ENCODE results near the gene SLC15A2.

The SLC15A2 gene

GRCh38 chr3:121980450-121980796, 86.2 kb downstream of the SLC15A2 start:
- no peak for DNase-seq (ENCODE audit: low spot score)

DNA sequence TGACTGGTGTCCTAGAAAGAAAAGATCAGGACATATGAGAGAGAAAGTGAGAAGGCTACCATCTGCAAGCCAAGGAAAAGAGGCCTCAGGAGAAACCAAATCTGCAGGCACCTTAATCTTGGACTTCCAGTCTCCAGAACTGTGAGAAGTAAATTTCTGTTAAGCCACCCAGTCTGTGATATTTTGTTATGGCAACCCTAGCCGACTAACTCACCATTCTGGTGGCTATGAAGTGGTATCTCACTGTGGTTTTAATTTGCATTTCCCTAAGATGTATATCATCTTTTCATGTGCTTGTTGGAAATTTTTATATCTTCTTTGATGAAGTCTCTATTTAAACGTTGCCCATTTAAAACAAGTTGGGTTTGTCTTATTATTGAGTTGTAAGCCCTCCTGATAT, 87.3 kb downstream of the SLC15A2 start:
- DNase-seq (ENCODE audit: low spot score): no peak

GRCh38 chr3:121985846-121986245, 91.6 kb downstream of the SLC15A2 start:
- DNase-seq (ENCODE audit: low spot score): no peak

DNA sequence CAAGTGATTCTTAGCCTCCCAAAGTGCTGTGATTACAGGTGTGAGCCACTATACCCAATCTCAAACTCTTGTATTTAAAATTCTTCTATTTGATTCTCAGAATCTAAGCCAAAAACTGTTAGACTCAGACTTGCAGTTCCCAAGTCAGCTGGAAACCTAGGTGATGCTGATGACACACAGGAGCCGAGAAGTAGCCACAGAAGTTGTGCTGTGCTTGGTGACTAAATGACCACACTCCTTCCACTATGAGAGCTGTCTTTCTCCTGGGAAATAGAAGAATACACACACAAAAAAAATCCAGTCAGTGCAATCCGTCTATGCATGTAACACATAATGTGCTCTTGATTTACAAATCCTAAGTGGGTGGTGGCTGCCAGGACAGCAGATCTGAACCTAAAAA, 93.9 kb downstream of the SLC15A2 start:
- no peak for DNase-seq (ENCODE audit: low spot score)

DNA sequence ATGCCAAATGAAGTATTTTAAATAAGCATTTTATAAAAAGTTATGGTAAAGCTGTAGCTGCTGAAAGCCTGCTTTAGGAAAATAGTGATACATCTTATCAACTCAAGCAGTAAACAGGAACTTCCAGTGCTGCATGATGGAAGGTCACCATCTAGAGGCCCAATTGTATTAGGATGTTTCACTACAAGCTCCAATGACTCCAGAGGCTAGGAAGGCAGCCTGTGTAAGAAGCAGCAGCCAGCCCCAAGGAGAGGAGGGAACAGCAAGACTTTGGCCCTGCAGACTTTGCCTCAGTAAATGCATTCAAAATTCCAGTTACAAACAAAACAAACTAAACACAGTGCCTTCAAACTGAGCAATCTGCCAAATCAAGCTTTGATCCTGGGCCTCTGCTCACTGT, 95.7 kb downstream of the SLC15A2 start:
- DNase-seq (ENCODE audit: low spot score): no peak

DNA sequence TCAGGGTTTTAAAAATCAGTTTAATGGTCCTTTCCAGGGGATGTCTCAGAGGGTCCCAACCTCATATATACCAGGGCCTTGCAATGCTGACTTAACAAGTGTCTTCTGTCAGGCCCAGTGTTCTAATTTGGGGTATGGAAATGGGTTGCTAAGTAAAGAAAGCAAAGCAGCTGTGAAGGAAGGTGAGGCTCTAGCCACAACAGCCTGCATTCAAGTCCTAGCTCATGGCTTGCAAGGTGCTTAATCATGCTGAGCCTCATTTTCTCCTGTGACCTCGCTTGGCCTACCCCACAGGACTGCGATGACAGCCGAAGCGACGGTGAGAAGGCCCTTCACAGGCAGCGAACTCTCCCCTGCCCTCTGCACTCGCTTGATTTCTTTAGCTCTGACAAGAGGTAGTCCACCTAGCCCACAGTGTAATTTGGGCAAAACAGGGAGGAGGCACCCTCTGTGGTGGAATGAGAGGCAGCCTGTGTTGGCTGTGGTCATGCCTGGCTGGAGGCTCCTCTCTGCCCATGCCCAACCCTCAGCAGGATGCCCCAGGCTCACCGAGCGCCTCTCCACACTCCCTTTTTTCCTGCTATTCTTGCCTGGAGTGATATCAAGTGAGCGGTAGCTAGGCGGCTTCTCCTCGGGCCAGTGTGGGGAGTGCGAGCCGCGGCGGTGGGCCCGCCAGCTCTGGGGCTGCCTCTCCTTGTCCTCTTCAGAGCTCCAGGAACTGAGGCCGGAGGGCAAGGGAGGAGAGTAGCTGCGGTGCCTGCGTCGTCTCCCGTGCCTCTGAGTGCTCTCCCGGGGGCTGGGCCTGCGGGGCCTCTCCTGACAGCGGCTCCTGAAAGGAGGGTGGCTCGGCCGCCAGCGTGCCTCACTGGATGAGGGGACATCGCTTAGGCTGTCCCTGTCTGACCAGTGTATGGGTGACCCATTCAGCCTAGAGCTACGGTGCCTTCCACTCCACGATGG, 98.7 kb downstream of the SLC15A2 start:
- no peak for DNase-seq (ENCODE audit: low spot score)
